ENCODE data around the gene ADAMTS4. TPM values are rescaled to one million over a fixed set of nuclear protein-coding genes. Genes with fewer than 3 reads are reported as not detected.

ADAMTS4 gene
- total RNA-seq, 1 experiment from 2014 or later, result 7.0 TPM

DNA sequence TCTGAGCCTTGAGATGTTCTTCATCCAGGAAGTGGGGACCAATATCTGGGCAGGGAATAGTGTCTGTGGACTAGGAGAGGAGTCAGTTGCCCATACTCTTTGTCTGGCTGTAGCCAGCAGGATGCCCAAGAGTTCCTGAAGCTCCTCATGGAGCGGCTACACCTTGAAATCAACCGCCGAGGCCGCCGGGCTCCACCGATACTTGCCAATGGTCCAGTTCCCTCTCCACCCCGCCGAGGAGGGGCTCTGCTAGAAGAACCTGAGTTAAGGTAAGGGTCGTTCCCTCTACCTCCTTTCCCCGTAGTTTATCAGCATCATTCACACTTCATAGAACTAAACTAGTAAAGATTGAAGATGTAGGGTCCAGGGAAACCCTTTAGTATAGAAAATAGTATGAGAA, 36.0 kb downstream of the ADAMTS4 start:
- TF ChIP-seq, protein P1, sequence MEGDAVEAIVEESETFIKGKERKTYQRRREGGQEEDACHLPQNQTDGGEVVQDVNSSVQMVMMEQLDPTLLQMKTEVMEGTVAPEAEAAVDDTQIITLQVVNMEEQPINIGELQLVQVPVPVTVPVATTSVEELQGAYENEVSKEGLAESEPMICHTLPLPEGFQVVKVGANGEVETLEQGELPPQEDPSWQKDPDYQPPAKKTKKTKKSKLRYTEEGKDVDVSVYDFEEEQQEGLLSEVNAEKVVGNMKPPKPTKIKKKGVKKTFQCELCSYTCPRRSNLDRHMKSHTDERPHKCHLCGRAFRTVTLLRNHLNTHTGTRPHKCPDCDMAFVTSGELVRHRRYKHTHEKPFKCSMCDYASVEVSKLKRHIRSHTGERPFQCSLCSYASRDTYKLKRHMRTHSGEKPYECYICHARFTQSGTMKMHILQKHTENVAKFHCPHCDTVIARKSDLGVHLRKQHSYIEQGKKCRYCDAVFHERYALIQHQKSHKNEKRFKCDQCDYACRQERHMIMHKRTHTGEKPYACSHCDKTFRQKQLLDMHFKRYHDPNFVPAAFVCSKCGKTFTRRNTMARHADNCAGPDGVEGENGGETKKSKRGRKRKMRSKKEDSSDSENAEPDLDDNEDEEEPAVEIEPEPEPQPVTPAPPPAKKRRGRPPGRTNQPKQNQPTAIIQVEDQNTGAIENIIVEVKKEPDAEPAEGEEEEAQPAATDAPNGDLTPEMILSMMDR (conservative IDR thresholded peaks at IDR 0.05), result no peak
- Histone ChIP-seq H3K79me1 (ENCODE audit: insufficient read depth, low read depth, low read length, poor library complexity, severe bottlenecking) (no peaks in the 10 kb centered on the region), H3K23ac (ENCODE audit: insufficient read length, low read depth, low read length) (no peak overlapping the region), H3K56ac (ENCODE audit: insufficient read length, low read depth, low read length) (no peak overlapping the region), H4K8ac (replicated peaks; ENCODE audit: insufficient read length, low read depth, low read length) (no peak overlapping the region), H4K20me1 (ENCODE audit: control insufficient read depth, insufficient read depth, insufficient read length) (no peaks in the 10 kb centered on the region), H3K23me2 (ENCODE audit: insufficient read length, low read depth, low read length, poor library complexity, severe bottlenecking) (peaks cover 16% of the 10 kb centered on the region), H3K4me1 (ENCODE audit: insufficient read depth, low read length) (no peaks in the 10 kb centered on the region), H2BK15ac (ENCODE audit: low read depth, low read length) (no peak overlapping the region), H2BK20ac (ENCODE audit: low read depth, low read length, poor library complexity, severe bottlenecking) (no peak overlapping the region), H3K14ac (ENCODE audit: insufficient read depth, low read length) (no peak overlapping the region), H3K4ac (ENCODE audit: low read depth, low read length) (no peak overlapping the region), H3K27me3 (ENCODE audit: insufficient read depth, low read length) (no peaks in the 10 kb centered on the region), H2BK5ac (ENCODE audit: insufficient read length, low read length) (no peak overlapping the region), H2BK12ac (ENCODE audit: insufficient read length, low read depth, low read length) (no peak overlapping the region), H3T11ph (ENCODE audit: low read length) (no peak overlapping the region), H2BK120ac (ENCODE audit: low read depth, low read length, poor library complexity, severe bottlenecking) (no peak overlapping the region), H2AK5ac (ENCODE audit: insufficient read length, low read length) (no peak overlapping the region), H3K79me2 (ENCODE audit: insufficient read depth, low read length) (no peaks in the 10 kb centered on the region), H3K27ac (ENCODE audit: insufficient read length, low read depth, low read length) (no peak overlapping the region), H3K9me3 (ENCODE audit: control insufficient read depth, low read depth, low read length) (no peaks in the 10 kb centered on the region), H3K18ac (ENCODE audit: insufficient read length, low read depth, low read length) (no peak overlapping the region), H3K9ac (ENCODE audit: extremely low read depth, insufficient read length, low read length) (no peak overlapping the region), H4K91ac (ENCODE audit: insufficient read length, low read depth, low read length) (no peak overlapping the region), H2AFZ (ENCODE audit: low read length) (no peak overlapping the region), H3K4me2 (ENCODE audit: insufficient read depth, insufficient read length, low read length) (no peak overlapping the region), H4K5ac (ENCODE audit: insufficient read length, low read depth, low read length) (no peak overlapping the region)
- Mint-ChIP-seq H3K9me3 (no peaks in the 10 kb centered on the region), H3K27ac (no peak overlapping the region; a peak in 1 of 7 replicates), H3K4me1 (peaks cover 33 to 37% of the 10 kb centered on the region in 2 experiments), H3K4me3 (peak overlapping the region in 1 of 2 experiments; percentile 49; a peak in 1 of 5 replicates), H3K27me3 (ENCODE audit: low read depth) (no peaks in the 10 kb centered on the region; the same call in 1 of the 2 replicates), H3K36me3 (ENCODE audit: insufficient read depth in 1 of 3, low read depth in 3 of 3) (peaks cover 21 to 57% (median 45%) of the 10 kb centered on the region in 3 experiments)
- no CpG with 5 or more reads among the region's 10 CpGs for WGBS (ENCODE audit: extremely low coverage, insufficient read length, low lambda C conversion rate)
- no peak for DNase-seq
